GM23338 (cell line): Measurements from ENCODE around the gene TMEM208.
A peak's percentile ranks its signal among the peaks of the same experiment; 100 is the strongest.

Experiments used
- CREB1 ChIP-seq: fragments of 250-450 bp; sonication (Bioruptor Pico); IDR thresholded peaks from 2 replicates; pipeline ENCODE4 v1.5.0; 2020; ENCODE audit warnings: low read depth, mild to moderate bottlenecking, moderate library complexity
- CTCF ChIP-seq, 2 experiments: fragments of 200-600 bp in 1 of 2; sonication (generic) in 1 of 2; conservative IDR thresholded peaks; 2 replicates each; pipeline versions ENCODE4 v1.5.1 to v1.6.1; 2016 to 2017; ENCODE audit warnings: antibody characterized with exemption in 2 of 2, low read depth in 2 of 2, mild to moderate bottlenecking in 2 of 2, moderate library complexity in 1 of 2
- EZH2 ChIP-seq: fragments of 200-600 bp; sonication (generic); IDR thresholded peaks from one replicate; pipeline ENCODE4 v1.8.0; 2017; ENCODE audit warnings: antibody characterized with exemption, mild to moderate bottlenecking, low read depth; ENCODE audit not compliant: unreplicated experiment
- EZH2phosphoT487 ChIP-seq: fragments of 200-600 bp; sonication (generic); IDR thresholded peaks from one replicate; pipeline ENCODE4 v1.8.1; 2018; ENCODE audit warnings: antibody characterized with exemption; ENCODE audit not compliant: unreplicated experiment
- JUNB ChIP-seq: IDR thresholded peaks from one replicate; pipeline ENCODE4 v1.6.1; 2016; ENCODE audit warnings: antibody characterized with exemption; ENCODE audit not compliant: unreplicated experiment
- NANOG ChIP-seq: IDR thresholded peaks from 2 replicates; pipeline ENCODE4 v1.6.1; 2016; ENCODE audit warnings: antibody characterized with exemption, borderline replicate concordance
- POLR2AphosphoS5 ChIP-seq: IDR thresholded peaks from 2 replicates; pipeline ENCODE4 v1.6.1; 2016; ENCODE audit warnings: antibody characterized with exemption, low read depth
- REST ChIP-seq: IDR thresholded peaks from one replicate; pipeline ENCODE4 v1.6.1; 2018; ENCODE audit warnings: antibody characterized with exemption; ENCODE audit not compliant: unreplicated experiment
- STAT1 ChIP-seq: IDR thresholded peaks from one replicate; pipeline ENCODE4 v1.6.1; 2016; ENCODE audit warnings: antibody characterized with exemption; ENCODE audit not compliant: unreplicated experiment
- ZNF114 ChIP-seq: fragments of 250-450 bp; sonication (Bioruptor Pico); IDR thresholded peaks from 2 replicates; pipeline ENCODE4 v1.5.0; 2020; ENCODE audit warnings: mild to moderate bottlenecking, moderate library complexity
- ZNF331 ChIP-seq: fragments of 250-450 bp; sonication (Bioruptor Pico); IDR thresholded peaks from 2 replicates; pipeline ENCODE4 v1.5.0; 2020; ENCODE audit warnings: low read depth, mild to moderate bottlenecking, moderate library complexity
- TF ChIP-seq, protein P1 (sequence below): IDR thresholded peaks from 2 replicates; pipeline ENCODE4 v1.6.1; 2016; ENCODE audit warnings: antibody characterized with exemption

DNA sequence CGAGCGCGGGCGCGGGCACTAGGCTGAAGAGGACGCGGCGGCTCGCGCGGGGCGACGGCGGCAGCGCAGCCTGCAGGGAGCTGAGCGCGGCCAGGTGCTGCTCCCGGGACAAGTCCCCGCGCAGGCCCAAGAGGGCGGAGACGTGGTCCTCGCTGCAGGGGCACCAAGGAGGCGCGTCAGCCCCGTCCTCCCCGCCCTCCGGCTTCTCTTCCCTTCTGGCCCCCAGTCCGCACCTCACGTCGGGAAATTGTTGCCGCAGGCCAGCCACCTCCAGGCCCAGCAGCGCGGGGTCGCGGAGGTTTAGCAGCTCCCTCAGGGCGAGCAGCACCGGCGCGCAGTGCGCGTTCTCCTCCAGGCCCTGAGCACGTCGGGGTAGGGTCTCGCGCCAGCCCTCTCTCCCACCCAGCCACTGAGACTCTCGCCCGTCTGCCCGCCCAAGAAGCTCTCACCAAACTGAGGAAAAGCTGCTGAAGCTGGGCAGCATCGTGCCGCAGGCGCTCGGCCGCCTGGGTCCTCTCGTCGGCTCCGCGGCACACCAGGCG is 42.4 kb upstream of the TMEM208 start:
- TF ChIP-seq EZH2 (peak; percentile 18), CTCF (conservative IDR thresholded peaks at IDR 0.05; ENCODE audit: low read depth in 2 of 2) (no peak), REST (no peak), POLR2AphosphoS5 (no peak), EZH2phosphoT487 (no peak), JUNB (no peak), NANOG (no peak), STAT1 (no peak), CREB1 (CRISPR knock-in tag) (no peak), ZNF331 (CRISPR knock-in tag) (no peak), ZNF114 (CRISPR knock-in tag) (no peak)
- TF ChIP-seq, protein P1, sequence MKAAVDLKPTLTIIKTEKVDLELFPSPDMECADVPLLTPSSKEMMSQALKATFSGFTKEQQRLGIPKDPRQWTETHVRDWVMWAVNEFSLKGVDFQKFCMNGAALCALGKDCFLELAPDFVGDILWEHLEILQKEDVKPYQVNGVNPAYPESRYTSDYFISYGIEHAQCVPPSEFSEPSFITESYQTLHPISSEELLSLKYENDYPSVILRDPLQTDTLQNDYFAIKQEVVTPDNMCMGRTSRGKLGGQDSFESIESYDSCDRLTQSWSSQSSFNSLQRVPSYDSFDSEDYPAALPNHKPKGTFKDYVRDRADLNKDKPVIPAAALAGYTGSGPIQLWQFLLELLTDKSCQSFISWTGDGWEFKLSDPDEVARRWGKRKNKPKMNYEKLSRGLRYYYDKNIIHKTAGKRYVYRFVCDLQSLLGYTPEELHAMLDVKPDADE: no peak
